ENCODE data around the gene ARMH4.

ARMH4 gene

GRCh38 chr14:57974896-57975295, 177.1 kb downstream of the ARMH4 start:
- in situ Hi-C loops (cut with HindIII; ENCODE audit: low sequenced_read_pairs), result no loop called here
- H3K4me3 ChIP-seq (ENCODE audit: low read depth, low read length), result no peak overlapping the region
- no peak for DNase-seq (ENCODE audit: low read depth)
- TF ChIP-seq CTCF (IDR thresholded peaks at IDR 0.05; ENCODE audit: low read depth, low read length, missing control alignments), result no peak

GRCh38 chr14:57970594-57970993, 181.4 kb downstream of the ARMH4 start:
- no peak for TF ChIP-seq CTCF (IDR thresholded peaks at IDR 0.05; ENCODE audit: low read depth, low read length, missing control alignments)
- no peak for DNase-seq (ENCODE audit: low read depth)
- in situ Hi-C loops (cut with HindIII; ENCODE audit: low sequenced_read_pairs), result no loop called here
- no peak overlapping the region for H3K4me3 ChIP-seq (ENCODE audit: low read depth, low read length)

- no peak for TF ChIP-seq CTCF (IDR thresholded peaks at IDR 0.05; ENCODE audit: low read depth, low read length, missing control alignments)
- no peak overlapping the region for H3K4me3 ChIP-seq (ENCODE audit: low read depth, low read length)
- in situ Hi-C loops (cut with HindIII; ENCODE audit: low sequenced_read_pairs), result no loop called here
- DNase-seq (ENCODE audit: low read depth), result no peak
Observed at GRCh38 chr14:57970175-57970574, 181.8 kb downstream of the ARMH4 start.

GRCh38 chr14:57963071-57963470, 188.9 kb downstream of the ARMH4 start:
- no peak overlapping the region for H3K4me3 ChIP-seq (ENCODE audit: low read depth, low read length)
- DNase-seq (ENCODE audit: low read depth), result no peak
- TF ChIP-seq CTCF (IDR thresholded peaks at IDR 0.05; ENCODE audit: low read depth, low read length, missing control alignments), result no peak
- in situ Hi-C loops (cut with HindIII; ENCODE audit: low sequenced_read_pairs), result no loop called here

GRCh38 chr14:57962325-57963035, 189.5 kb downstream of the ARMH4 start:
- no peak for TF ChIP-seq CTCF (IDR thresholded peaks at IDR 0.05; ENCODE audit: low read depth, low read length, missing control alignments)
- DNase-seq (ENCODE audit: low read depth), result no peak
- no peak overlapping the region for H3K4me3 ChIP-seq (ENCODE audit: low read depth, low read length)
- in situ Hi-C loops (cut with HindIII; ENCODE audit: low sequenced_read_pairs), result no loop called here

GRCh38 chr14:57961786-57962060, 190.3 kb downstream of the ARMH4 start:
- in situ Hi-C loops (cut with HindIII; ENCODE audit: low sequenced_read_pairs), result no loop called here
- H3K4me3 ChIP-seq (ENCODE audit: low read depth, low read length), result no peak overlapping the region

More at GRCh38 chr14:57961786-57962060, 190.3 kb downstream of the ARMH4 start:
- TF ChIP-seq CTCF (IDR thresholded peaks at IDR 0.05; ENCODE audit: low read depth, low read length, missing control alignments), result no peak
- no peak for DNase-seq (ENCODE audit: low read depth)

Measured in astrocyte of the cerebellum (primary cell).